Stimulated activated CD8-positive, alpha-beta memory T cell treated with anti-CD3 and anti-CD28 coated beads, Interleukin-7, amount 100 ng/mL, for 1 hour (primary cell): Measurements from ENCODE around the gene FMR1.

Source experiments
- DNase-seq, 2 donors: peaks; one replicate each; pipeline ENCODE4 v3.0.0-alpha.2; 2020; ENCODE audit warnings: low read depth in 2 of 2

The FMR1 gene

GRCh38 chrX:147911192-147912022, at the start of gene FMR1:
TSS of gene FMR1 (plus strand) at chrX:147911919. CDS start at chrX:147912180, 261 bp downstream.
- DNase-seq = peak; percentile 86 to 88

GRCh38 chrX:147875866-147876596, 35.7 kb upstream of the FMR1 start:
- DNase-seq = no peak

GRCh38 chrX:147876849-147877646, 34.7 kb upstream of the FMR1 start:
- DNase-seq = no peak

GRCh38 chrX:147877726-147878125, 34.0 kb upstream of the FMR1 start:
- no peak for DNase-seq

GRCh38 chrX:147884958-147885357, 26.8 kb upstream of the FMR1 start:
- no peak for DNase-seq

GRCh38 chrX:147890756-147891155, 21.0 kb upstream of the FMR1 start:
- no peak for DNase-seq

- no peak for DNase-seq
These were observed 19.8 kb upstream of the FMR1 start for GRCh38 chrX:147891896-147892295.

- DNase-seq = no peak
These were observed 18.0 kb upstream of the FMR1 start for GRCh38 chrX:147893741-147894140.

- DNase-seq = no peak
These were observed 17.3 kb upstream of the FMR1 start for GRCh38 chrX:147894366-147894963.

- no peak for DNase-seq
These were observed 14.6 kb upstream of the FMR1 start for GRCh38 chrX:147897117-147897516.

- no peak for DNase-seq
These were observed 12.8 kb upstream of the FMR1 start for GRCh38 chrX:147898951-147899350.

GRCh38 chrX:147899379-147900114, 12.2 kb upstream of the FMR1 start:
- no peak for DNase-seq

- no peak for DNase-seq
These were observed 11.4 kb upstream of the FMR1 start for GRCh38 chrX:147900349-147900748.

- DNase-seq = no peak
These were observed 10.1 kb upstream of the FMR1 start for GRCh38 chrX:147901461-147902126.

GRCh38 chrX:147902270-147902669, 9.4 kb upstream of the FMR1 start:
- no peak for DNase-seq

- no peak for DNase-seq
These were observed 3.6 kb upstream of the FMR1 start for GRCh38 chrX:147908106-147908505.

- no peak for DNase-seq
These were observed 1.1 kb upstream of the FMR1 start for GRCh38 chrX:147910607-147911006.

- DNase-seq = peak; percentile 3 to 4
These were observed 528 bp downstream of the FMR1 start for GRCh38 chrX:147912093-147912801.

- DNase-seq = no peak
These were observed 1.9 kb downstream of the FMR1 start for GRCh38 chrX:147913570-147913969.

- DNase-seq = no peak
These were observed 2.9 kb downstream of the FMR1 start for GRCh38 chrX:147914591-147914990.
